Measurements from ENCODE around the gene NEMP1. TPM values are rescaled to one million over a fixed set of nuclear protein-coding genes. Genes with fewer than 3 reads are reported as not detected.
"Not testable (repeated sequence)": the region's sequence is repeated elsewhere in the genome, so short reads cannot be mapped to it uniquely, and the experiment has no call there.

NEMP1 gene
- total RNA-seq, 6 donors from 2014 or later, result 6.2 to 13.6 (median 10.0) TPM

DNA sequence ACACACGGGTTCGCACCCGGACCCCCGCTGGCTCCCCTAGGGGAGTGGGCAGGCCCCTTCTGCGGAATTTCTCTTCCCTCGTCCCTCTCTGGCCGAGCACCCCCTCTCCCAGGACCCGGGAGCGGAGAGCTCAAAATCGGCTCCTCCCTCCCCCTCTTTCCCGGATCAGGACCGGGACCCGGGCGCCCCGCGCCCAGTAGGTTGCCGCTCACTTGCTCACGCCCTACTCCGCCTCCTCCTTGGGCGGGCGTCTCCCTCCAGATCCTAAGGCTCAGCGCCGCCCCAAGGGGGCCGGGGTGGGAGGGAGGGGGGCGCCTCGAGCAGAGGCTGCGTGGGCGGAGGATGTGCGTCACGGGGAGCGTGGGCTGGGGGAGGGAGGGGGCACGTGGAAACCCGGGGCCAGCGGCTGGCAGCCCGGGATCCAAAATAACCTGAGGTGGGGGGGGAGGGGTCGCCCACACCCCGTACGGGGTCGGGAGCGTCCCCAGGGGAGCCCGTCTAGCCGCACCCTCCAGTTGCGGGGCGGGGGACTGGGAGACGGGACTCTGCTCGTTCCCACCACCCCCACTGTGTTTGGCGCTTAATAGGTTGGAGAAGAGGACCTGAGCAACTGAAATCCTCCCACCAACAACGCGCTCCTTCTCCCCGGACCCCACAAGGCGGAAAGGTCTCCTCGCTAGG lies 8.6 kb upstream of the NEMP1 start:
- TF ChIP-seq EP300 (IDR thresholded peaks at IDR 0.05), result peak in 1 of 4 donors; percentile 1
- TF ChIP-seq POLR2AphosphoS5 (IDR thresholded peaks at IDR 0.05), result peak; percentile 72 to 89
- peak in 2 of 4 donors; percentile 46 to 79 for TF ChIP-seq POLR2A (IDR thresholded peaks at IDR 0.05)
- no peak for TF ChIP-seq CTCF (IDR thresholded peaks at IDR 0.05)
- H3K9me3 ChIP-seq, result no peaks in the 10 kb centered on the region
- peak overlapping the region; percentile 65 to 78 (median 73) for H3K4me3 ChIP-seq
- H3K27me3 ChIP-seq, result no peaks in the 10 kb centered on the region
- peak overlapping the region; percentile 97 to 100 (median 99) for H3K27ac ChIP-seq
- 0 to 1% methylated on average over 17 to 31 of the region's 52 CpGs for whole genome bisulfite sequencing, 2 donors
- peaks cover 4 to 12% (median 11%) of the 10 kb centered on the region in 4 donors for H3K36me3 ChIP-seq
- peak; percentile 94 to 97 for DNase-seq
- peak; percentile 82 to 88 for ATAC-seq (ENCODE audit: low FRiP score in 2 of 2)
- H3K4me1 ChIP-seq, result peaks cover 30 to 48% (median 36%) of the 10 kb centered on the region in 4 donors

GRCh38 chr12:57086493-57087009 lies 8.0 kb upstream of the NEMP1 start:
- 0% methylated on average over 14 of the region's 14 CpGs for WGBS, 2 donors

GRCh38 chr12:57085999-57086492 lies 7.5 kb upstream of the NEMP1 start:
- peak overlapping the region in 3 of 4 donors; percentile 65 to 78 (median 77) for H3K4me3 ChIP-seq
- DNase-seq, result peak in 1 of 2 donors; percentile 45

More at GRCh38 chr12:57086493-57087009, 8.0 kb upstream of the NEMP1 start:
- Histone ChIP-seq H3K36me3 (peaks cover 1 to 6% (median 5%) of the 10 kb centered on the region in 4 donors), H3K4me1 (peaks cover 25 to 42% (median 31%) of the 10 kb centered on the region in 4 donors), H3K27me3 (no peaks in the 10 kb centered on the region), H3K27ac (peak overlapping the region; percentile 97 to 100 (median 99)), H3K4me3 (peak overlapping the region; percentile 40 to 78 (median 71)), H3K9me3 (no peaks in the 10 kb centered on the region)
- ATAC-seq (ENCODE audit: low FRiP score in 2 of 2), result peak in 1 of 2 donors; percentile 28
- TF ChIP-seq POLR2AphosphoS5 (IDR thresholded peaks at IDR 0.05), result peak in 1 of 2 donors; percentile 2
- no peak for TF ChIP-seq EP300 (IDR thresholded peaks at IDR 0.05)
- peak; percentile 69 to 90 for DNase-seq

GRCh38 chr12:57080855-57081254 lies 2.3 kb upstream of the NEMP1 start:
- Histone ChIP-seq H3K4me3 (no peak overlapping the region), H3K27me3 (no peaks in the 10 kb centered on the region), H3K36me3 (no peaks in the 10 kb centered on the region), H3K27ac (no peak overlapping the region), H3K4me1 (peaks cover 16 to 24% (median 19%) of the 10 kb centered on the region in 4 donors), H3K9me3 (no peaks in the 10 kb centered on the region)
- TF ChIP-seq EP300 (IDR thresholded peaks at IDR 0.05), result no peak
- TF ChIP-seq CTCF (IDR thresholded peaks at IDR 0.05), result no peak
- no peak for TF ChIP-seq POLR2AphosphoS5 (IDR thresholded peaks at IDR 0.05)
- TF ChIP-seq POLR2A (IDR thresholded peaks at IDR 0.05), result no peak
- DNase-seq (no peak), ATAC-seq (ENCODE audit: low FRiP score in 2 of 2) (no peak)
- 76 to 100% methylated on average over 1 of the region's 1 CpG for WGBS, 2 donors

More at GRCh38 chr12:57085999-57086492, 7.5 kb upstream of the NEMP1 start:
- H3K27me3 ChIP-seq, result no peaks in the 10 kb centered on the region
- peaks cover 0 to under 1% (median 0%) of the 10 kb centered on the region in 4 donors for H3K36me3 ChIP-seq
- TF ChIP-seq POLR2AphosphoS5 (IDR thresholded peaks at IDR 0.05), result peak; percentile 24 to 30
- TF ChIP-seq POLR2A (IDR thresholded peaks at IDR 0.05), result no peak
- ATAC-seq (ENCODE audit: low FRiP score in 2 of 2), result no peak
- WGBS, 2 donors, result 9 to 11% methylated on average over 12 of the region's 12 CpGs
- H3K4me1 ChIP-seq, result peaks cover 20 to 37% (median 26%) of the 10 kb centered on the region in 4 donors
- H3K9me3 ChIP-seq, result no peaks in the 10 kb centered on the region
- H3K27ac ChIP-seq, result peak overlapping the region; percentile 97 to 100 (median 99)

DNA sequence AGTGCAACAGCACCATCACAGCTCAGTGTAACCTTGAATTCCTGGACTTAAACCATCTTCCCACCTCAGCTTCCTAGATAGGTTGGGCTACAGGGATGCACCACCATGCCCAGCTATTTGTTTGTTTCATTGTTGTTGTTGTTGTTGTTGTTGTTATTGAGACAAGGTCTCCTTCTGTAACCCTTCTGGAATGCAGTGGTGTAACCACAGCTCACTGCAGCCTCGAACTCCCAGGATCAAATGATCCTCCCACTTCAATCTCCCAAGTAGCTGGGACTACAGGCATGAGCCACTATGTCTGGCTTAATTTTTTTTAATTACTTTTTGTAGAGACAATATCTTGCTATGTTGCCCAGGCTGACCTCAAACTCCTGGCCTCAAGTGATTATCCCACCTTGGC lies 1.2 kb upstream of the NEMP1 start:
- Histone ChIP-seq H3K9me3 (no peaks in the 10 kb centered on the region), H3K27me3 (no peaks in the 10 kb centered on the region), H3K27ac (peak overlapping the region in 1 of 4 donors; percentile 89), H3K4me1 (peaks cover 12 to 19% (median 15%) of the 10 kb centered on the region in 4 donors), H3K4me3 (no peak overlapping the region), H3K36me3 (no peaks in the 10 kb centered on the region)
- ATAC-seq (ENCODE audit: low FRiP score in 2 of 2) (no peak), DNase-seq (no peak)
- WGBS, 2 donors, result 71 to 89% methylated on average over 1 of the region's 1 CpG
- TF ChIP-seq CTCF (IDR thresholded peaks at IDR 0.05) (no peak), POLR2A (IDR thresholded peaks at IDR 0.05) (no peak), POLR2AphosphoS5 (IDR thresholded peaks at IDR 0.05) (no peak), EP300 (IDR thresholded peaks at IDR 0.05) (no peak)

GRCh38 chr12:57073566-57074450 lies 4.8 kb downstream of the NEMP1 start:
- H3K27ac ChIP-seq; H3K4me3 ChIP-seq; ATAC-seq (ENCODE audit: low FRiP score in 2 of 2); DNase-seq; H3K27me3 ChIP-seq; H3K9me3 ChIP-seq: not testable (repeated sequence)
- Histone ChIP-seq H3K36me3 (peaks cover 0 to 11% (median 6%) of the 10 kb centered on the region in 4 donors), H3K4me1 (peaks cover 15 to 24% (median 19%) of the 10 kb centered on the region in 4 donors)
- 91 to 92% methylated on average over 6 of the region's 6 CpGs for WGBS, 2 donors
